Ovary (tissue), 9 donors: ENCODE results near the gene KIAA0930. TPM values are rescaled to one million over a fixed set of nuclear protein-coding genes. Genes with fewer than 3 reads are reported as not detected.

ENCODE experiments used
- DNase-seq, 5 donors: peaks; one replicate each; pipeline ENCODE4 v3.0.0-alpha.2; 2019 to 2020
- H3K27ac ChIP-seq, 2 donors: fragments of 200-600 bp; one replicate each; pipeline versions ENCODE4 v1.5.1 to v1.8.0; 2019 to 2022
- H3K27me3 ChIP-seq: fragments of 200-600 bp; one replicate; pipeline ENCODE4 v1.8.0; 2022
- H3K36me3 ChIP-seq: fragments of 200-600 bp; sonication (generic); one replicate; pipeline ENCODE4 v1.5.1; 2019
- H3K4me1 ChIP-seq: one replicate; pipeline ENCODE4 v1.8.1; 2013; ENCODE audit warnings: mild to moderate bottlenecking, moderate library complexity; ENCODE audit not compliant: insufficient read depth
- H3K4me3 ChIP-seq: fragments of 200-600 bp; sonication (generic); one replicate; pipeline ENCODE4 v1.5.1; 2017
- H3K9me3 ChIP-seq, 2 donors: fragments of 200-600 bp in 1 of 2; sonication (generic) in 1 of 2; one replicate each; pipeline versions ENCODE4 v1.5.1 to v1.8.1; 2013 to 2019; ENCODE audit warnings: mild to moderate bottlenecking in 1 of 2, moderate library complexity in 1 of 2
- EP300 ChIP-seq: sonication (generic); formaldehyde crosslinking; IDR thresholded peaks from one replicate; pipeline ENCODE4 v1.6.1; 2017; ENCODE audit warnings: antibody characterized with exemption
- POLR2A ChIP-seq: fragments of 450-650 bp; IDR thresholded peaks from one replicate; pipeline ENCODE4 v1.6.1; 2017; ENCODE audit warnings: antibody characterized with exemption, mild to moderate bottlenecking, moderate library complexity
- WGBS, 3 donors: extraction: QIAGEN DNeasy Blood & Tissue Kit in 1 of 3; methylation state at CpG; one replicate each; pipeline versions ENCODE4 v1.1.5 to v1.1.7; 2013 to 2017; 5-methylcytosine and 5-hydroxymethylcytosine counted together
- intact Hi-C, 4 donors: fragments of 100-400 bp; cut with DNase I; formaldehyde crosslinking; loops; one replicate each; pipeline versions ENCODE4 v1.11.0 to v1.15.1; 2022 to 2023
- polyA plus RNA-seq, 2 donors: library from polyadenylated mRNA; stranded (reverse); fragments of 200-250 nt in 1 of 2; fragments of 350-450 nt in 1 of 2; fragmentation: Illumina TruSeq in 1 of 2; extraction: RNeasy Lipid Tissue Mini Kit (QIAGEN cat#74804) in 1 of 2; gene quantifications; one replicate each; pipeline ENCODE4 v1.2.3, GENCODE V29; 2013 to 2014
- total RNA-seq, 7 donors: library from RNA; depleted of rRNA in 2 of 7; stranded (reverse); fragments of >200 nt in 2 of 7; fragmentation: NEBNext Ultra II Directional in 3 of 7; extraction: Animal tissue kit (Norgen Biotek cat#: 25700) in 3 of 7; gene quantifications; one replicate each; pipeline versions ENCODE4 v1.1.0 to v1.2.4, GENCODE V29; 2016 to 2023
- TF ChIP-seq, protein P1 (sequence below), 3 donors: fragments of 450-650 bp in 2 of 3; fragments of 200-600 bp in 1 of 3; IDR thresholded peaks; one replicate each; pipeline versions ENCODE4 v1.5.1 to v1.8.0; 2016 to 2022; ENCODE audit warnings: antibody characterized with exemption in 3 of 3, mild to moderate bottlenecking in 1 of 3
- donor health status: DM: no; HTN: no; CAD: no; lungs with moderate emphysema.
- donor health status: DM: no; HTN: no; CAD: no.
- donor health status: Bipolar disorder and iron deficiency.
- donor health status: DM: yes; HTN: yes; CAD: no.
- donor health status: DM: no; HTN: no; CAD: no.
- donor health status: DM: yes; HTN: yes; CAD: no.

KIAA0930 gene
- total and polyA plus RNA-seq, 9 donors: 14.8 to 40.0 (median 33.1) TPM

DNA sequence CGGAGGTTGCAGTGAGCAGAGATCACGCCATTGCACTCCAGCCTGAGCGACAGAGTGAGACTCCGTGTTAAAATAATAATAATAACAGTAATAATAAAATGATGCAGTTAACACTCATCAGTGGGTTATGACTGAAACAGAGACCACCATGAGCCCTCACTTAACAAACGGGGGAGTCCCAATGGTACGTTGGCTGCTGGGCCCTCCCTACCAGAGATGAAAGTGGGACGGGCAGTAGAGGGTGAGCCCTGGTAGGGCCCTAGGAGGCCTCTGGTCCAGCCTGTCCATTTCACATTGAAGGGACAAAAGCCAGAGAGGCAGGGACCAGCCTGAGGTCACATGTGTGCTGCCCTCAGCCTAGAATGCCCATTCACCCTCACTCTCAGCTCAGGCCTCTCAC is 13.7 kb upstream of the KIAA0930 start:
- no peak overlapping the region for H3K27ac ChIP-seq
- WGBS, 3 donors: 90 to 91% (median 90%) methylated on average over 7 of the region's 7 CpGs

DNA sequence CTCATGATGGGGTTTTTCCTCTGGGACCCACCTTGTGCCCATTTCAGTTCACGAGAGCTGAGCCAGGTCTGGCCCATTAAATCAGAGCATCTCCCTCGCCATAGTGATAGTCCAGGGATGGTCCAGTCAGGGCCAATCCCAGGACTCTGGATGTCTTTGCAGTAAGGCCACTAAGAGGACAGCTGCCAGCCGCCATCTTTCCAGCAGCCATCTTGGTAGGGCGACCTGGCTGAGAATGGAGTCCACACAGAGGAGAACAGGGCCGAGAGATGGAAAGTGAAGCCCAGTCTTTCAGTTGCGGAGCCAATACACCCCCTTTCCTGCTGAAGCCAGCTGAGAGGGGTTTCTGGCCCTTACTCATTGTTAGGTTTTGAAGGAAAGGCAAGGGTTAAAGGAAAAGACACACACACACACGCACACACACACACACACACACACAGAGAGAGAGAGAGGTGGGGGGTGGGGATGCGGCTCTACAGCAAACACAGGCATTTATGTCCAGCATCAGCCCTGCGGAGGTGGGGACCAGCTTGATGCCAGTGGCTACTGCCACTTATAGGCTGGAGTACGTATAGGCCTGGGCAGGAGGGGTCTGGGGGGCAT is 12.4 kb upstream of the KIAA0930 start:
- Histone ChIP-seq H3K4me3 (no peak overlapping the region), H3K36me3 (no peaks in the 10 kb centered on the region), H3K4me1 (no peaks in the 10 kb centered on the region), H3K9me3 (no peaks in the 10 kb centered on the region), H3K27ac (no peak overlapping the region), H3K27me3 (no peaks in the 10 kb centered on the region)
- TF ChIP-seq, protein P1, sequence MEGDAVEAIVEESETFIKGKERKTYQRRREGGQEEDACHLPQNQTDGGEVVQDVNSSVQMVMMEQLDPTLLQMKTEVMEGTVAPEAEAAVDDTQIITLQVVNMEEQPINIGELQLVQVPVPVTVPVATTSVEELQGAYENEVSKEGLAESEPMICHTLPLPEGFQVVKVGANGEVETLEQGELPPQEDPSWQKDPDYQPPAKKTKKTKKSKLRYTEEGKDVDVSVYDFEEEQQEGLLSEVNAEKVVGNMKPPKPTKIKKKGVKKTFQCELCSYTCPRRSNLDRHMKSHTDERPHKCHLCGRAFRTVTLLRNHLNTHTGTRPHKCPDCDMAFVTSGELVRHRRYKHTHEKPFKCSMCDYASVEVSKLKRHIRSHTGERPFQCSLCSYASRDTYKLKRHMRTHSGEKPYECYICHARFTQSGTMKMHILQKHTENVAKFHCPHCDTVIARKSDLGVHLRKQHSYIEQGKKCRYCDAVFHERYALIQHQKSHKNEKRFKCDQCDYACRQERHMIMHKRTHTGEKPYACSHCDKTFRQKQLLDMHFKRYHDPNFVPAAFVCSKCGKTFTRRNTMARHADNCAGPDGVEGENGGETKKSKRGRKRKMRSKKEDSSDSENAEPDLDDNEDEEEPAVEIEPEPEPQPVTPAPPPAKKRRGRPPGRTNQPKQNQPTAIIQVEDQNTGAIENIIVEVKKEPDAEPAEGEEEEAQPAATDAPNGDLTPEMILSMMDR (IDR thresholded peaks at IDR 0.05): no peak
- TF ChIP-seq POLR2A (no peak), EP300 (no peak)
- WGBS, 3 donors: 73 to 80% (median 76%) methylated on average over 10 of the region's 10 CpGs
- intact Hi-C loops: no loop called here
- no peak for DNase-seq

More for the DNA sequence above, 13.7 kb upstream of the KIAA0930 start:
- H3K27me3 ChIP-seq: no peaks in the 10 kb centered on the region
- H3K4me1 ChIP-seq: no peaks in the 10 kb centered on the region
- TF ChIP-seq, protein P1 (IDR thresholded peaks at IDR 0.05): no peak
- TF ChIP-seq POLR2A (no peak), EP300 (no peak)
- no peak overlapping the region for H3K4me3 ChIP-seq
- H3K9me3 ChIP-seq: no peaks in the 10 kb centered on the region
- intact Hi-C loops: no loop called here
- no peaks in the 10 kb centered on the region for H3K36me3 ChIP-seq
- DNase-seq: no peak

DNA sequence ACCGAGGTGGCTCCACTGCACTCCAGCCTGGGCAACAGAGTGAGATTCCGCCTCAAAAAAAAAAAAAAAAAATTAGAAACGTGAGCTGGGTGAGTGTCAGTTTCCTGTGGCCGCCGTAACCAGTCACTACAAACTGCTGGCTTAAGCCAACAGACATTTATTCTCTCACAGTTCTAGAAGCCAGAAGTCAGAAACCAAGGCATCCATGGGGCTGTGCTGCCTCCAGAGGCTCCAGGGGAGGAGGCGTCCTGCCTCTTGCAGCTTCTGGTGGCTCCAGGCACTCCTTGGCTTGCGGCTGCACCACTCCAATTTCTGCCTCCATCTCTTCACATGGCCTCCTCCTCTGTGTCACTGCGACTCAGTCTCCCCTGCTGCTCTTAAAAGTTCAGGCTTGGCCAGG is 11.1 kb upstream of the KIAA0930 start:
- 82 to 89% (median 84%) methylated on average over 8 of the region's 8 CpGs for WGBS, 3 donors
- Histone ChIP-seq H3K4me3 (no peak overlapping the region), H3K27me3 (no peaks in the 10 kb centered on the region), H3K36me3 (no peaks in the 10 kb centered on the region), H3K4me1 (no peaks in the 10 kb centered on the region), H3K27ac (no peak overlapping the region), H3K9me3 (no peaks in the 10 kb centered on the region)
- no peak for DNase-seq
- TF ChIP-seq EP300 (no peak), POLR2A (no peak)
- TF ChIP-seq, protein P1 (IDR thresholded peaks at IDR 0.05): no peak
- intact Hi-C loops: no loop called here

DNA sequence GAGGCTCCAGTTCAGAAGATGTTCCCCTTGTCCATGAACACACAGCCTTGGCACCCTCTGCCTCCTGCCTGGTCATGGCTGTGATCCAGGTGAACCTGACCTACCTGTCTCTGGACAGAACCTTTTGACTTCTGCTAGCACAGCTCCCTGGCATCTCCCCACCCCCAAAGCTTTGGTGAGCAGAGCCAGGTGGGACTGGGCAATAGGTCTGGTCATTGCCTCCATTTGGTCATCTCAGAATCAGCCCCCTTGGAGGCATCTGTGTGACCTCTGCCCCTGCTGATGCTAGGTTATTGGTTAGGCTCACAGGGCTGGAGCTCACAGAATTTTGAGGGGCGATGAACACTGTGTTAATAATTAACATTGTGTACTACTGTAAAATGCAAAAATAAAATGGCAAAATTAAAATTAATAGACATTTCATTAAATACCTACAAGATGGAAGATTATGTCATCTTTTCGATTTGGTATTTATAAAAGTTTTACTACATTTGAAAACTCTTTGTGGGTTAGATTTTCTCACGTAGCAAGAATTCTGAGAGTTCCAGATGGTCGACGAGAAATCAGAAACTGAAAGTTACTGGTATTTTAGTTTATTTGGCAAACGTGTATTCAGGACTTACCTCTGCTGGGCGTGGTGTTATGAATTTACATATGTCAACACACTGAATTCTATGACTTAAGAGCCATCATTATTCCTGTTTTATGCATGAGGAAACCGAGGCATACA is 8.3 kb upstream of the KIAA0930 start:
- no peak overlapping the region for H3K4me3 ChIP-seq
- no peaks in the 10 kb centered on the region for H3K9me3 ChIP-seq
- no peaks in the 10 kb centered on the region for H3K36me3 ChIP-seq
- intact Hi-C loops: loop anchor here in 1 of 4 donors (10.0 kb wide), 1 partner anchor 84 kb away; the partner anchor contains the start of gene NUP50
- 33 to 54% (median 44%) methylated on average over 8 of the region's 8 CpGs for WGBS, 3 donors
- no peaks in the 10 kb centered on the region for H3K4me1 ChIP-seq
- DNase-seq: no peak
- H3K27me3 ChIP-seq: no peaks in the 10 kb centered on the region
- H3K27ac ChIP-seq: no peak overlapping the region
- TF ChIP-seq, protein P1 (IDR thresholded peaks at IDR 0.05): no peak
- TF ChIP-seq POLR2A (no peak), EP300 (no peak)
